Measurements from ENCODE around the gene EME1.
"Not testable (repeated sequence)": the region's sequence is repeated elsewhere in the genome, so short reads cannot be mapped to it uniquely, and the experiment has no call there.

EME1 gene

GRCh38 chr17:50372758-50373556 lies at the start of gene EME1, which contains the start of gene MRPL27:
Gene EME1, plus strand, starts transcription at chr17:50373229. Its CDS starts 1,980 bp downstream, at chr17:50375209.
Gene MRPL27, minus strand, starts transcription at chr17:50373184. Its CDS starts 14 bp downstream, at chr17:50373170.
- peak; percentile 92 for DNase-seq

- DNase-seq, result no peak
Measured at GRCh38 chr17:50325906-50326305, 47.1 kb upstream of the EME1 start.

DNA sequence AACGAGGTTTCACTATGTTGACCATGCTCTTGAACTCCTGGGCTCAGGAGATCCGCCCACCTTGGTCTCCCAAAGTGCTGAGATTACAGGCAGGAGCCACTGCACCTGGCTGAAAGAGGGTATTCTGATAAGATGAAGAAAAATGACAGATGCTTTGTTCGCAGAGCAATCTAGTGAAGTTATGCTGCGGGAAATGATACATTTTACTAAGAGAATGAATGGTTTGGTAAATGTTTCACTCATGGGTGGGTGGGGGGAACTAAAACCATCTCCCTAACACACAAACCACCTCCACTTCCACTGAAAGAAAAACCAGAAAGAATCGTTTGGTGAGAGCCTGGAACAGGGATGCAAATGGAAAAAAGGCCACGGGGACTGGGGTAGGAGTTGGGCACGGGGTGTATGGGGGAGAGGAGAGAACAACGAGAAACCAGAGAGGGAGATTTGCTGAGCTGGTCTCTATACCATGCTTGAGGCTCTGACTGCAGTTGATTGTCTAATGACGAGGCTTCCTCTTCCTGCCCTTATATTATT lies 46.1 kb upstream of the EME1 start:
- no peak for DNase-seq

DNA sequence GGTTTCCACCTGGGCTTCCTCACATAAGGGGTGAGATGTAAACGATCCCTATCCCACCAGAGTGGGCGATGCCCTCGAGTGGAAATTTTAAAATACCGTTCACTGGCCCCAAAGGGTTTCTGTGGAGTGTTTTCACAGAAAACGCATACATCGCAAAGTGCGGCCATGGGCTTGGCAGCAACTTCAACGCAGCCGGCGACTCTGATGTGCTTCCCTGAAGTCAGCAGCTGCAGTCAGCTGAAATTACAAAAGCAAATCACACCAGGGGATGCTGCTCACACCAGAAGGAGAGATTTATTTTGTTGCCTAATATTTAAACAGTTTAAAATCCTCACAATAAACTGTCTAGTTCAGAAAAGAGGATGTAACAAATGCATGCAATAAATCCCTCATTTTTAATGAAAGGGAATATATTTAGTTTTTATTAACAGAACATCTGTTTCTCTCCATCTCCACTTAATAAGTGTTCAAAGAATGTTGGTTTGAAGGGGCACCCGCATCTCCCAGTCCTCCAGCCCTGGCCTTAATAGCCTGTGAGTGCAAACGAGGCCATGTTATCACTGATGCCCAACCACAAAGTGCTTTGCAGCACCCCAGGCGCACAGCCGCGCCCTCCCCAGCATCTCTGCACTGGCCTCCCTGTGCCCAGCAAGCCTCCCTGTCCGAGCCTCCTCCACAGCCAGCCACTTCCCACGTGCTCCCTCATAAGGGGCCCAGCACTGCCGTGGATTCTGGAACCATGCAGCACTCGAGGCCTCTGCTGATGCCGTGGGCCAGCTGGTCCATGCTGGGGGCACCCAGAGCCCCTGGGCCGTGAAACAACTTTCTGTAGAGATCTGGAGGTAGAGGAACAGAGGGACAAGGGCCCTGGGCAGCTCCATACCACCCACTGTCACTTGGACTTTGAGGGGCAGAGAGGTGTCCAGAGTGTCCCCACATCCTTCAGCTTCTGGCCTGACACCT lies 44.4 kb upstream of the EME1 start:
- peak; percentile 38 for DNase-seq

DNA sequence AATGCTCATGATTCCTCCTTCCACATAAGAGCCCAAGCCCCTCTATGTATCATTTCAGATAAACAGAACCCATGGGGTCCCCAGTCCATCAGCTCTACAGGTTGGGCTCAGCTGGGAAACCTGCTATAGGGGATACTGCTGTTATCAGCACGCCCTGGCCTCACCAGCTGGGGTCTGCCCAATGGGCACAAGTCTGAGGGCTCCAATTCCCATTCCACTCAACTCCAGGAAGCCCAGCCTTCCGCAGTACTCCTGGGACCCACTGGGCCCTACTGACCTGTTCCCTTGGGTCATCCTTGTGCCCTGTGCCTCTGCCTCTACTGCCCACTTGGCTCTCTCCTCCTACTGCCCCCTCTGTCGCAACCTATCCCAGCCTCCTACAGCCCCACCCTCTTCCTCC lies 43.3 kb upstream of the EME1 start:
- no peak for DNase-seq

GRCh38 chr17:50330151-50330775 lies 42.8 kb upstream of the EME1 start:
- no peak for DNase-seq

DNA sequence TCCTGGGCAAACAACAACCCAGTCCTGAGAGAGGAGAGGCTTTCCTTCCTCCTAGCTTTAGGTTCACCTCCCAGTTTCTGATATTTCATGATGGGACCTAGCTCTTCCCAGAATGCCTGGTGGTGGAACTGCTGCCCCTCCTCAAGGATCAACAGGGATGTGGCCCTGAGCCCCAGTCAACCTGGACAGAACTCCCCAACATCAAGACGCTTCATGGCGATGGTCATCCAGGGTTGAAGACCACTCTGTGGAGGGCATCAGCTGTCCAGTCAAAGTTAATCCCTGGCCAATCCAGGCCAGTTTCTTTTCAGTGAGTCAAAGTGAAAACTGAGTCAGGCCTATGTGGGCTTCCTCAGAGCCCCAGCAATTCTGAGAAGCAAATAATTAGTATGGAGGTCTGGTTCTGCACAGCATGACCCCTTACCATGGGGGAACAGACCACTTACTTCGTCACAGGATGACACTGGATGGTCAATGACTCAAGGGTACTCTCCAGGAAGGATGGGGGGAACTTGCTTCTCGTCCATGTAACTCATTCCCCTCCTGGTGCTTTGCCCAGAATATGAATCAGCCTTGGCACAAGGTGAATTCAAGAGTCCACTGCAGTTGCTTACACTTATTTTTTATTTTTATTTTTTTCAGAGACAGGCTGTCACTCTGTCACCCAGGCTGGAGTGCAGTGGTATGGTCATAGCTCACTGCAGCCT lies 41.8 kb upstream of the EME1 start:
- DNase-seq, result no peak

- no peak for DNase-seq
Measured at GRCh38 chr17:50332196-50332595, 40.8 kb upstream of the EME1 start.

GRCh38 chr17:50333291-50334057 lies 39.6 kb upstream of the EME1 start:
- DNase-seq, result not testable (repeated sequence)

DNA sequence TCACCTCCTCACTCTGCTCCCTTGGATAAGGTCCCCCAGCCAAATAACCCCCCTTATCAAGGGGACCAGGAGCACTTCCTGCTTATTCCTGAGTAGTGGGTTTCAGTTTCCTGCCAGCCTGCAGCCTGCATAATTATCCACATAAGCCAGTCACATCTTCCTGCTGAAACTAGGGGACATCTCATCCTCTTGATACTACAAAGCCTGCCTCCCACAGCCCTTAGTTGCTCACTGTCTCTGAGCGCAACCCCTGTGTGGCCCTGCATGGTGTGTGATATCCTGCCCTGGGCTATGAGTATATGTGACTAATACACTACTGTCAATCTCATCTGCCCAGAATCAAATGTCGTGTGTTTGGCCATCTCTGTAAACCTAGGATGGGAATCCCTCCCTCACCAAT lies 35.1 kb upstream of the EME1 start:
- DNase-seq, result no peak

- DNase-seq, result no peak
Measured at GRCh38 chr17:50338645-50339044, 34.4 kb upstream of the EME1 start.

- DNase-seq, result no peak
Measured at GRCh38 chr17:50339381-50339780, 33.6 kb upstream of the EME1 start.

DNA sequence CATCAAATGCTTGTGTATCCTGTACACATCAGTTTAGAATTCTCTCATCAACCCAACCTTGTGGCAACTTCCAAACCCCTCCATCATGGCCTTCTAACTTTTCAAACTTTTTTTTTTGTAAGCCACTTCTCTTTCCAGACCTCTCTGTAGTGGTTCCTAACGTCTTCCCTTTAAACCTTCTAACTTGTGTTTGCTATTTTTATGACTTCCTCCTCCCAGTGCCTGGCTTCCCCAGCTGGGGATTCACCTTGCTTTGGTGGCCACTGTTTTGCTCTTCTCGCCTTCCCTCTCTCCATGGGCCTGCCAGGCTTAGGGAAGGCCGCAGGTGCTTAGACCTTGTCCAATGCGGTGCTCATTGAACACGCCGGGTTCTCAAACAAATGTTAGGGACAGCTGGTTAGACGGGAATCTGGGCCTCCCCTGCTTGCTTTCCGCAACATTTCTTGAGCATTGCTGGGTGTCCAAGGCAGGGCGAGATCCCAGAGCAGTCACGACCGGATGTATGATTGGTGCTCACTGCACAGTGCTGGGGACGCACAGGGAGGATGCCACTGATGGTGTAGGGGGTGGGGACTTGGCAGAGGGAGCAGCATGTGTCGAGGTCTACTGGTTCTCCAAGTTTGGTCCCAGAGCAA lies 28.2 kb upstream of the EME1 start:
- DNase-seq, result peak; percentile 54

DNA sequence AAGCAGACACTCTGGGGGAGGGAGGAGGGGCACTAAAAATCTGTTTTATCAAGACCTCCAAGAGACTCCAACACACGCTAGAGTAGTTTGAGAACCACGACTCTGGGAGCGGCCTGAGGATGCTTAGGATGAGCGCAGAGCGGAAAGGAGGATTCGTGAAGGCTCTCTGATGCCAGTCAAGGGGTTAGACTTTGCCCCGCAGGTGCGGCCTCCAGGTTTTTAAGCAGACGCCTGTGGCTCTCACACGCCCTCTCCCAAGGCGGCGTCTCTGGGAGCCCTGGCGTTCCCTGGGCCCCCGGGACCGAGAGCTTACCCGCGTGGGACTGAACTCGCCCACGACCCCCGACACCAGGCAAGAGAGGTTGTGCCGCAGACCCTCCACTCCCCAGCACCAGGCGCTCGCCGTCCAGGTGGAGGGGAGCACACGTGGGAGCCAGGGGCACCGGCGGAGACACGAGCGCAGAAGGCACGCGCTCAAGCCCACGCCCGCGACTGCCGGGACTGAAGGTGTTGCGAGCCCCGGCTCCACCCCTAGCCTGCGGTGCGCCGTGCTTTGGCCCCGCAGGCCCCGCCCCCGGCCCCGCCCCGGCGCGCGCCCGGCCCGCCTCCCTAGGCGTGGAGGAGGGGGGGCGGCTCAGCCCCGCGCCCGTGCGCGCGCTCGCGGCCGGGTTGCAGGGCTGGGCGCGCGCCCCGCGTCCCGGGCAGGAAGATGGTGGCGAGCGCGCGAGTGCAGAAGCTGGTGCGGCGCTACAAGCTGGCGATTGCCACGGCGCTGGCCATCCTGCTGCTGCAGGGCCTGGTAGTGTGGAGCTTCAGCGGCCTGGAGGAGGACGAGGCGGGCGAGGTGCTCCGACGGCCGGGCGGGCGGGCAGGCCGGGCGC lies 27.4 kb upstream of the EME1 start, which contains the start of gene XYLT2:
TSS of gene XYLT2 (plus strand) at position 695 of the 881 bp plus-strand sequence. CDS start at position 710, 15 bp downstream.
- peak; percentile 91 for DNase-seq

- peak; percentile 20 for DNase-seq
Measured at GRCh38 chr17:50346313-50347116, 26.5 kb upstream of the EME1 start.

DNA sequence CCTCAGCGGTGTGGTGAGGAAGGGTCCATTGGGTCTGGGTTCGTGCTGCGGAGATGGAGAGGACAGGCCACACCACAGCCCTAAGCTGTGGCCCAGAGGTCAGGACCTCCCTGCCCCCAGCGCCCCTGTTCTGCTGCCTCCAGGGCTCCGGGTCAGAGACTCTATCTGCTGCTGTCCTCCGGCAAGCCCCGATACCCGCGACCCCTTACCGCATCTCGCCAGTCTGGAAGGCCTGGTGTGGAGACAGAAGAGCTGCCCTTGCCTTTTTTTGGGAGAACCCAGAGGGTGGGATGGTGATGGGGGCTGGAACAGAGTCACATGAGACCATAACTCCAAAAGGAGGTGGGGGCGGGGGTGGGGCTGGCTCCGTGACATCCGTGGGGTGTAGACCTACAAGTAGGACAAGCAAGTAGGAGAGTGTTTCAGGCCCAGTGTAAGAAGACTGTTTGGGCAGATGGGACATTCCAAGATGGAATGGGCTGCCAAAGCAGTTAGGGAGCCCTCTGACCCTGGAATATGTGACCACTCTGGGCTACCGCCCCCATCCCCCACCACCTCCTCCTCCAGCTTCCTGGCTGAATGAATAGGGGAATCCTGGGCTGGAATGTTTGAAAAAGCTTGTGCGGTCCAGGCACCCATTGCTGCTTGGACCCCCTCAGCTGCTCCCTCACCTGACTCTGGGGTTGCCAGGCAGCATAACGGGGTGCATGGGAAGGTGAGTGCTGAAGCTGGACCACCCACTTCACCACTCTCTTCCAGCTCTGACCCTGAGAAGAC lies 25.7 kb upstream of the EME1 start:
- no peak for DNase-seq

- no peak for DNase-seq
Measured at GRCh38 chr17:50347894-50348291, 25.1 kb upstream of the EME1 start.

Measured in NCI-H345 (cell line).